ENCODE data around the gene TGM5. TPM values are rescaled to one million over a fixed set of nuclear protein-coding genes. Genes with fewer than 3 reads are reported as not detected.

The TGM5 gene
- total RNA-seq, 1 donor from 2014 or later, result not detected

DNA sequence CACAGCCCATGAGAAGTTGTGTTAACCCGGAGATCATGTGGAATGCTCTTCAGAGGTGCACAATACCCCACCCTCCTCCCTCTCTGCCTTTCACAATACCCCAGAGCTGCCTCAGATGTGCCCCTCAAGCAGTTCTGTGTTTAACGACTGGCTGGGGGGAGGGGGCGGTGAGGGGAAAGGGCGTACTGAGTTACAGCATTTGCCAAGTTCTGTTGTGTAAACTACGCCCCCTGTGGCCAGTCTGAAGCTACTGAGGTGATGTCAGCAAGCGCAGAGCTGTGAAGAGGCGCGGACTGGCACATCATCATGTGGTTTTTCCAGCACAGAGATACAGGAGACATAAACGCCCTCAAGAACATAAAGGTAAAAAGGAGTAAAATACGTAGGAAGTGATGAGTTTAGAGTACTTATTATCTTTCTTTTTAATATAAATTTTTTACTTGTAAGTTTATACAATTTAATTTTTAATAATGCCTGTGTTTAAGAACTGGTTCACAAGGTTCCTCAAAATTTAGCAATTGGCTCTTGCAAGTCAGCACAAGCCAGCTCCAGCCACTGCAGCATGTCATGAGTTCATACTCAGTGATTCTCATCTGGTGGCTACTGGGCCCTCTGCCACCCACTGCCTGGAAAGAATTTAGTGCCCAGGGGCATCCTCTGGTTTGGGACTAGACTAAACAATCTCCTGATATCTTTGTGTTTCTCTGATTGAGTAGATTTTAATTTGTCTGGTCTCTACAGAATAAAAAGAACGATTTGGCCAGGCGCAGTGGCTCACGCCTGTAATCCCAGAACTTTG, 47.6 kb downstream of the TGM5 start:
- Mint-ChIP-seq H3K27me3 (ENCODE audit: unreplicated experiment) (peaks cover 1% of the 10 kb centered on the region), H3K27ac (ENCODE audit: unreplicated experiment) (no peak overlapping the region), H3K36me3 (ENCODE audit: unreplicated experiment) (no peaks in the 10 kb centered on the region), H3K9me3 (ENCODE audit: unreplicated experiment) (no peaks in the 10 kb centered on the region), H3K4me1 (ENCODE audit: low read depth, unreplicated experiment) (no peaks in the 10 kb centered on the region), H3K4me3 (ENCODE audit: unreplicated experiment) (no peak overlapping the region)
- DNase-seq, result peak; percentile 54
- TF ChIP-seq, protein P1, sequence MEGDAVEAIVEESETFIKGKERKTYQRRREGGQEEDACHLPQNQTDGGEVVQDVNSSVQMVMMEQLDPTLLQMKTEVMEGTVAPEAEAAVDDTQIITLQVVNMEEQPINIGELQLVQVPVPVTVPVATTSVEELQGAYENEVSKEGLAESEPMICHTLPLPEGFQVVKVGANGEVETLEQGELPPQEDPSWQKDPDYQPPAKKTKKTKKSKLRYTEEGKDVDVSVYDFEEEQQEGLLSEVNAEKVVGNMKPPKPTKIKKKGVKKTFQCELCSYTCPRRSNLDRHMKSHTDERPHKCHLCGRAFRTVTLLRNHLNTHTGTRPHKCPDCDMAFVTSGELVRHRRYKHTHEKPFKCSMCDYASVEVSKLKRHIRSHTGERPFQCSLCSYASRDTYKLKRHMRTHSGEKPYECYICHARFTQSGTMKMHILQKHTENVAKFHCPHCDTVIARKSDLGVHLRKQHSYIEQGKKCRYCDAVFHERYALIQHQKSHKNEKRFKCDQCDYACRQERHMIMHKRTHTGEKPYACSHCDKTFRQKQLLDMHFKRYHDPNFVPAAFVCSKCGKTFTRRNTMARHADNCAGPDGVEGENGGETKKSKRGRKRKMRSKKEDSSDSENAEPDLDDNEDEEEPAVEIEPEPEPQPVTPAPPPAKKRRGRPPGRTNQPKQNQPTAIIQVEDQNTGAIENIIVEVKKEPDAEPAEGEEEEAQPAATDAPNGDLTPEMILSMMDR (IDR thresholded peaks at IDR 0.05; ENCODE audit: partially characterized antibody, unreplicated experiment), result peak; percentile 48

DNA sequence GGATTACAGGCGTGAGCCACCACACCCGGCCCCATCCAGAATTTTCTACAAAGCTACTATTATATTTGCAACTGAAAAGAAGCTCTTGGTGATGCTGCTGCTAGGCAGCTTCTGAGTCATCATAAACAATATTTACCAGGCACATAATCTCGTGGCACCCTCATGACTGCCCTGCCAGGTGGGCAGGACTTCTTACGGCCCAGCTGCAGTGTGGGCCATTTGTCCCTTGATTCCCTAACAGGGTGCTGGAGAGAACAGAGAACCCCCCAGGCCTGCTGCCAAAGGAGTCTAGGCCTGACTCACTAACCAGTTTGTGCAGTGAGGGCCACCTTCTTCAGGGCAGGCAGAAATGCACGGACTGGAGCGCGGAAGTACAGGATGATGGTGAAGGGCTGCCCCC, 50.8 kb downstream of the TGM5 start:
- no peak for DNase-seq
- H3K27me3 Mint-ChIP-seq (ENCODE audit: unreplicated experiment), result peaks cover 4% of the 10 kb centered on the region
- H3K4me3 Mint-ChIP-seq (ENCODE audit: unreplicated experiment), result no peak overlapping the region
- H3K27ac Mint-ChIP-seq (ENCODE audit: unreplicated experiment), result no peak overlapping the region
- no peaks in the 10 kb centered on the region for H3K4me1 Mint-ChIP-seq (ENCODE audit: low read depth, unreplicated experiment)
- no peaks in the 10 kb centered on the region for H3K36me3 Mint-ChIP-seq (ENCODE audit: unreplicated experiment)
- no peaks in the 10 kb centered on the region for H3K9me3 Mint-ChIP-seq (ENCODE audit: unreplicated experiment)
- TF ChIP-seq, protein P1 (IDR thresholded peaks at IDR 0.05; ENCODE audit: partially characterized antibody, unreplicated experiment), result no peak

DNA sequence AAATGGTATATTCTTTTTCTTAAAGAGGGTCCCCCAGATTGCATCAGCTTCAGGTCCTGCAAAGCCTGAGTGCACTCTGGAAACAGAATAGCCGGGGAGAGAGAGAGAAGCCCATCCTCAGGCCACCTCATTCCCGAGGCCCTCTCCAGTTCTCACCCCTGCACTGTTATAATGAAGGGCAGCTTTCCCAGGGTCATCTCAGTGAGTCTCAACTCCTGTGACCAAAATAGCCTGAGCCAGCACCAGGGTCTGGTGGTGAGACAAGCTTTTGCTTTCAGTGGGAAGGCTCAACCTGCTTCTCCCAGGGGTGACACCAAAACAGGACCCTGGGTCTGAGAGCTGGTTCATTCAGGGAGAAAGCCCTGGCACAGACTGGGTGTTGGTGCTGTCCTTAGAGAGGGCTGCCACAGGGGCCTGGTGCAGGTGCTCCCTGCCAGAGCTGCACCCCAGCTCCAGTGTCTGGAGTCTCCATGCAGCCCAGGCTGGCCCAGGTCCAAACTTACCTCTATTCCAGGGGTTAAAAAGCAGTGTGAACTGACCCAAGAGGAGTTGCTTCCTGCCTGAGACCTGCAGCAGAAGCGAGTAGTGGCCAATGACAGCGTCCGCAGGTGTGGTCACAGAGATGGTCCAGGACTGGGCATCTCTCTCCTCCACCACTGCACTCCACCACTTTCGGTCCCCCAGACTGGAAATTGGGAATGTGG, 52.0 kb downstream of the TGM5 start:
- H3K27me3 Mint-ChIP-seq (ENCODE audit: unreplicated experiment), result peaks cover 4% of the 10 kb centered on the region
- no peaks in the 10 kb centered on the region for H3K4me1 Mint-ChIP-seq (ENCODE audit: low read depth, unreplicated experiment)
- no peaks in the 10 kb centered on the region for H3K9me3 Mint-ChIP-seq (ENCODE audit: unreplicated experiment)
- H3K4me3 Mint-ChIP-seq (ENCODE audit: unreplicated experiment), result no peak overlapping the region
- no peaks in the 10 kb centered on the region for H3K36me3 Mint-ChIP-seq (ENCODE audit: unreplicated experiment)
- TF ChIP-seq, protein P1 (IDR thresholded peaks at IDR 0.05; ENCODE audit: partially characterized antibody, unreplicated experiment), result no peak
- DNase-seq, result no peak
- H3K27ac Mint-ChIP-seq (ENCODE audit: unreplicated experiment), result no peak overlapping the region

DNA sequence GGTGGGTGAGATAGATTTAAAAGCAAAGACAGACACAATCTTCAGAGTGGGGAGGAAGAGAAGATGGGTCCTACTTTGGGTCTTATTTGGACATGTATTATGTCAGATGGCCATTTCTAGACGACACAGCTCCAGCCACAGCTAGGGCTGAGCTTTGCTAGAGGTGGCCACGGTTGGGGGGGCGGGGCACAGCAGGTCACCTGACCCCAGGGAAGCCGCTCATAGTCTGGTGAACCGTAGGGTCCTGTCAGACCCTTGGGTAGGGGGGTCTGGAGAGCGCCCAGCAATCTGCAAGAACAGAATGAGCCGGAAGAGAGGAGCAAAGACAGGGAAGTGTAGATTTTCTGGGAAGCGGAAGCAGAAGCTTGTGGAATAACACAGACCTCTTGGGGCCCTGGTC, 52.6 kb downstream of the TGM5 start:
- no peaks in the 10 kb centered on the region for H3K9me3 Mint-ChIP-seq (ENCODE audit: unreplicated experiment)
- TF ChIP-seq, protein P1 (IDR thresholded peaks at IDR 0.05; ENCODE audit: partially characterized antibody, unreplicated experiment), result no peak
- H3K4me1 Mint-ChIP-seq (ENCODE audit: low read depth, unreplicated experiment), result no peaks in the 10 kb centered on the region
- DNase-seq, result no peak
- H3K27ac Mint-ChIP-seq (ENCODE audit: unreplicated experiment), result no peak overlapping the region
- peaks cover 4% of the 10 kb centered on the region for H3K27me3 Mint-ChIP-seq (ENCODE audit: unreplicated experiment)
- no peak overlapping the region for H3K4me3 Mint-ChIP-seq (ENCODE audit: unreplicated experiment)
- H3K36me3 Mint-ChIP-seq (ENCODE audit: unreplicated experiment), result no peaks in the 10 kb centered on the region

DNA sequence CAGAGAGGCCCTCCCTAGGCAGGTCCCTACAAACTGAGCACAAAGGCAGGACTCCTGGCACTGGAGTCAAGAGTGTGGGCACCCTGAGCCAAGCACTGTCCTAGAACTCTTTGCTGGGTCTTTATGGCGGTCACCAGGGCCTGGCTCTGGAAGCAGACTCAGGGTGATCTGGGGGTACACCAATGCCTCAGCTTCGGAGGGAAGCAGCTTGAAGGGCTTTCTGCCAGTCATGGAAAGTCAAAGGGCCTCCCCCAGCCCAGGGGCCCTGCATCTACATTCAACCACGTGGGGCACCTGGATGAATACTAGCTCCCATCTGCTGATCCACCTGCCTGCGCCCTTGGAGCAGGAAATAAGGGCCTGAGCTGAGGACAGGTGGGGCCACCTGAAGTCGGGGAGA, 53.3 kb downstream of the TGM5 start:
- Mint-ChIP-seq H3K27me3 (ENCODE audit: unreplicated experiment) (peaks cover 5% of the 10 kb centered on the region), H3K9me3 (ENCODE audit: unreplicated experiment) (no peaks in the 10 kb centered on the region), H3K36me3 (ENCODE audit: unreplicated experiment) (no peaks in the 10 kb centered on the region), H3K4me3 (ENCODE audit: unreplicated experiment) (no peak overlapping the region), H3K27ac (ENCODE audit: unreplicated experiment) (no peak overlapping the region), H3K4me1 (ENCODE audit: low read depth, unreplicated experiment) (no peaks in the 10 kb centered on the region)
- no peak for DNase-seq
- TF ChIP-seq, protein P1 (IDR thresholded peaks at IDR 0.05; ENCODE audit: partially characterized antibody, unreplicated experiment), result no peak
